Astrocyte of the cerebellum (primary cell): ENCODE results near the gene ABHD2.

Experiments
- DNase-seq: peaks from one replicate; pipeline ENCODE4 v3.0.0-alpha.2; 2011; ENCODE audit warnings: low read depth
- H3K4me3 ChIP-seq: 2 replicates; pipeline ENCODE4 v1.5.1; 2011; ENCODE audit warnings: mild to moderate bottlenecking, low read depth, low read length, moderate library complexity
- in situ Hi-C: cut with HindIII; loops from 2 replicates; pipeline ENCODE4 v1.10.0; 2017; ENCODE audit warnings: low sequenced_read_pairs
- TF ChIP-seq, protein P1 (sequence below): IDR thresholded peaks from 2 replicates; pipeline ENCODE4 v1.5.1; 2012; ENCODE audit warnings: low read length, low read depth, moderate library complexity, mild to moderate bottlenecking; ENCODE audit errors: missing control alignments

Gene ABHD2

GRCh38 chr15:89157061-89157460 lies 68.8 kb downstream of the ABHD2 start:
- DNase-seq = no peak
- no peak overlapping the region for H3K4me3 ChIP-seq
- TF ChIP-seq, protein P1, sequence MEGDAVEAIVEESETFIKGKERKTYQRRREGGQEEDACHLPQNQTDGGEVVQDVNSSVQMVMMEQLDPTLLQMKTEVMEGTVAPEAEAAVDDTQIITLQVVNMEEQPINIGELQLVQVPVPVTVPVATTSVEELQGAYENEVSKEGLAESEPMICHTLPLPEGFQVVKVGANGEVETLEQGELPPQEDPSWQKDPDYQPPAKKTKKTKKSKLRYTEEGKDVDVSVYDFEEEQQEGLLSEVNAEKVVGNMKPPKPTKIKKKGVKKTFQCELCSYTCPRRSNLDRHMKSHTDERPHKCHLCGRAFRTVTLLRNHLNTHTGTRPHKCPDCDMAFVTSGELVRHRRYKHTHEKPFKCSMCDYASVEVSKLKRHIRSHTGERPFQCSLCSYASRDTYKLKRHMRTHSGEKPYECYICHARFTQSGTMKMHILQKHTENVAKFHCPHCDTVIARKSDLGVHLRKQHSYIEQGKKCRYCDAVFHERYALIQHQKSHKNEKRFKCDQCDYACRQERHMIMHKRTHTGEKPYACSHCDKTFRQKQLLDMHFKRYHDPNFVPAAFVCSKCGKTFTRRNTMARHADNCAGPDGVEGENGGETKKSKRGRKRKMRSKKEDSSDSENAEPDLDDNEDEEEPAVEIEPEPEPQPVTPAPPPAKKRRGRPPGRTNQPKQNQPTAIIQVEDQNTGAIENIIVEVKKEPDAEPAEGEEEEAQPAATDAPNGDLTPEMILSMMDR = no peak
- in situ Hi-C loops = no loop called here

GRCh38 chr15:89157918-89158564 lies 69.8 kb downstream of the ABHD2 start:
- no peak overlapping the region for H3K4me3 ChIP-seq
- TF ChIP-seq, protein P1 = no peak
- in situ Hi-C loops = no loop called here
- no peak for DNase-seq

DNA sequence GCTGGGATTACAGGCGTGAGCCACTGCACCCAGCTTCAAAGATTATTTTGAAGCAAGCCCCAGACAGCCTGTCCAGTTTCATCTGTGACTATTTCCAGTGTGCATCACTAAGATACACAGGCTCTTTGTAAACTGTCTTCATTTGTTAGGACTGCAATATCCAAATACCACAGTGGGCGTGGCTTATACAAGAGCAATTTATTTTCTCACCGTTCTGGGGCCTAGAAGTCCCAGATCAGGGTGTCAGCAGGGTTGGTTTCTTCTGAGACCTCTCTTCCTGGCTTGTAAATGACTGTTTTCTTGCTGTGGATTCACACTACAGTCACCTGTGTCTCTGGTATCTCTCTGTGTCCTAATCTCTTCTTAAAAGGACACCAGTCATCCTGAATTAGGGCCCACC lies 73.4 kb downstream of the ABHD2 start:
- no peak for DNase-seq
- in situ Hi-C loops = loop anchor here (5.0 kb wide), 1 partner anchor 254 kb away; no protein-coding TSS in a partner anchor
- TF ChIP-seq, protein P1 = no peak
- H3K4me3 ChIP-seq = no peak overlapping the region

GRCh38 chr15:89163271-89164055 lies 75.2 kb downstream of the ABHD2 start:
- in situ Hi-C loops = loop anchor here (5.0 kb wide), 1 partner anchor 256 kb away; no protein-coding TSS in a partner anchor
- H3K4me3 ChIP-seq = no peak overlapping the region
- TF ChIP-seq, protein P1 = no peak
- DNase-seq = no peak

DNA sequence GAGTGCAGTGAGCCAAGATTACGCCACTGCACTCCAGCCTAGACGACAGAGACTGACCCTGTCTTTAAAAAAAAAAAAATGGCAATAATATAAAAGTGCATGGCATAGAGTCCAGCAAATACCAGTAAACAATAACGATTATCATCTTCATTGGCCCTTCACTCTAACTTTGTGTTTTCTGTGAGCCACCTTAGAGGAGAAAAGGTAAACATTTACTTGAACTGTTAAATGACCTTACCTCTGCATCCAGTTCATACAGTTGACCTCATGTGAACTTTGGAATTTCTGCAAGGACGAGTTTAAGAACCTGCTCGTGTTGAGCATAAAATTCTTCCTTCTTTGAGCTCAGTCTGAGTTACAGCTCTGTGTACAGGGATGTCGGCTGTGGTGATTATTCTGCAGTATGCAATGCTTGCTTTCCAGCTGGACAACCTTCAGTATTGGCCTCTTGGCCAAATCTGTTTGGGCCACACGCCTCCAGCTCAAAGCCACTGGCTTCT lies 76.5 kb downstream of the ABHD2 start:
- TF ChIP-seq, protein P1 = no peak
- no peak overlapping the region for H3K4me3 ChIP-seq
- in situ Hi-C loops = loop anchor here (5.0 kb wide), 1 partner anchor 257 kb away; no protein-coding TSS in a partner anchor
- no peak for DNase-seq

GRCh38 chr15:89165677-89166076 lies 77.4 kb downstream of the ABHD2 start:
- DNase-seq = no peak

More at GRCh38 chr15:89165677-89166076, 77.4 kb downstream of the ABHD2 start:
- TF ChIP-seq, protein P1 = no peak
- in situ Hi-C loops = no loop called here
- no peak overlapping the region for H3K4me3 ChIP-seq
